Breast epithelium (tissue), 3 donors: ENCODE measurements around the gene SMIM33.

ENCODE experiments used
- POLR2A ChIP-seq: fragments of 450-650 bp; IDR thresholded peaks from one replicate; pipeline ENCODE4 v1.6.1; 2016; ENCODE audit warnings: antibody characterized with exemption, mild to moderate bottlenecking, moderate library complexity
- TF ChIP-seq, protein P1 (sequence below), 3 donors: fragments of 450-650 bp; IDR thresholded peaks; one replicate each; pipeline ENCODE4 v1.5.1; 2016 to 2017; ENCODE audit warnings: antibody characterized with exemption in 3 of 3, mild to moderate bottlenecking in 3 of 3, moderate library complexity in 3 of 3

DNA sequence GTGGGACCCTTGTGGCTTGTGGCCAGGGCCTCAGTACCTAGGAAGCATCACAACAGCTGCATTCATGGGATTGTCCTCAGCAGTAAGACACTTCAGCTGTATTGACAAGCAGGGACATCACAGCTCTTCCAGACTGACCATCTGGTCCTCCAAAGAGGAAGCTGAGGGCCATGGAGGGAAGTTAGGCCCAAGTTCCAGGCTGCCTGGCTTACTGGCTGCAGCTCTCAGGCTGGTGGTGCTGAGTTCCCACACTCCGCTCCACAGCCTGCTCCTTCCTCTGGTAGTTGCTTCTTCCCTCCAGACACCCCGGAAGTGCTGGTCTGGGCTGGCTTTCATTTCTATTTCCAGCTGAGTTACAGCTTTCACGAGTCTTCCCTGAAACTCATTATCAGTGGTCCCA lies 17.5 kb downstream of the SMIM33 start:
- TF ChIP-seq, protein P1, sequence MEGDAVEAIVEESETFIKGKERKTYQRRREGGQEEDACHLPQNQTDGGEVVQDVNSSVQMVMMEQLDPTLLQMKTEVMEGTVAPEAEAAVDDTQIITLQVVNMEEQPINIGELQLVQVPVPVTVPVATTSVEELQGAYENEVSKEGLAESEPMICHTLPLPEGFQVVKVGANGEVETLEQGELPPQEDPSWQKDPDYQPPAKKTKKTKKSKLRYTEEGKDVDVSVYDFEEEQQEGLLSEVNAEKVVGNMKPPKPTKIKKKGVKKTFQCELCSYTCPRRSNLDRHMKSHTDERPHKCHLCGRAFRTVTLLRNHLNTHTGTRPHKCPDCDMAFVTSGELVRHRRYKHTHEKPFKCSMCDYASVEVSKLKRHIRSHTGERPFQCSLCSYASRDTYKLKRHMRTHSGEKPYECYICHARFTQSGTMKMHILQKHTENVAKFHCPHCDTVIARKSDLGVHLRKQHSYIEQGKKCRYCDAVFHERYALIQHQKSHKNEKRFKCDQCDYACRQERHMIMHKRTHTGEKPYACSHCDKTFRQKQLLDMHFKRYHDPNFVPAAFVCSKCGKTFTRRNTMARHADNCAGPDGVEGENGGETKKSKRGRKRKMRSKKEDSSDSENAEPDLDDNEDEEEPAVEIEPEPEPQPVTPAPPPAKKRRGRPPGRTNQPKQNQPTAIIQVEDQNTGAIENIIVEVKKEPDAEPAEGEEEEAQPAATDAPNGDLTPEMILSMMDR (IDR thresholded peaks at IDR 0.05) = no peak
- TF ChIP-seq POLR2A = no peak
